WERI-Rb-1 (cell line): ENCODE results near the gene KAT6B.

Experiments
- DNase-seq: peaks from one replicate; pipeline ENCODE4 v3.0.0-alpha.2; 2020
- H3K27ac ChIP-seq: fragments of 250-450 bp; sonication (Bioruptor Pico); 2 replicates; pipeline ENCODE4 v1.5.1; 2020; ENCODE audit warnings: mild to moderate bottlenecking, moderate library complexity
- H3K27me3 ChIP-seq: fragments of 250-450 bp; sonication (Bioruptor Pico); 2 replicates; pipeline ENCODE4 v1.5.1; 2021; ENCODE audit warnings: mild to moderate bottlenecking, low read depth, moderate library complexity; ENCODE audit not compliant: insufficient read depth, severe bottlenecking
- H3K36me3 ChIP-seq: fragments of 250-450 bp; sonication (Bioruptor Pico); 2 replicates; pipeline ENCODE4 v1.5.1; 2020; ENCODE audit warnings: mild to moderate bottlenecking, moderate library complexity
- H3K4me3 ChIP-seq: 2 replicates; pipeline ENCODE4 v1.5.1; 2011; ENCODE audit warnings: low read depth, mild to moderate bottlenecking, control low read depth, low read length
- H3K9me3 ChIP-seq: fragments of 250-450 bp; sonication (Bioruptor Pico); 2 replicates; pipeline ENCODE4 v1.5.1; 2021; ENCODE audit warnings: mild to moderate bottlenecking, moderate library complexity; ENCODE audit not compliant: severe bottlenecking
- CTCF ChIP-seq: IDR thresholded peaks from 2 replicates; pipeline ENCODE4 v1.5.1; 2011; ENCODE audit warnings: low read depth, mild to moderate bottlenecking, control low read depth, inconsistent platforms, low read length

The KAT6B gene

GRCh38 chr10:74901867-74902450 is 75.6 kb downstream of the KAT6B start:
- H3K9me3 ChIP-seq, result no peaks in the 10 kb centered on the region
- no peak for DNase-seq
- no peak overlapping the region for H3K4me3 ChIP-seq
- TF ChIP-seq CTCF, result no peak
- no peak overlapping the region for H3K27ac ChIP-seq
- no peaks in the 10 kb centered on the region for H3K27me3 ChIP-seq
- H3K36me3 ChIP-seq, result no peaks in the 10 kb centered on the region

- H3K9me3 ChIP-seq, result no peaks in the 10 kb centered on the region
- H3K36me3 ChIP-seq, result no peaks in the 10 kb centered on the region
- TF ChIP-seq CTCF, result no peak
- H3K4me3 ChIP-seq, result no peak overlapping the region
- H3K27me3 ChIP-seq, result no peaks in the 10 kb centered on the region
- no peak overlapping the region for H3K27ac ChIP-seq
- no peak for DNase-seq
Observed at GRCh38 chr10:74903491-74903890, 77.1 kb downstream of the KAT6B start.

- Histone ChIP-seq H3K36me3 (no peaks in the 10 kb centered on the region), H3K4me3 (no peak overlapping the region), H3K9me3 (no peaks in the 10 kb centered on the region), H3K27me3 (no peaks in the 10 kb centered on the region), H3K27ac (no peak overlapping the region)
- TF ChIP-seq CTCF, result no peak
- DNase-seq, result no peak
Observed at GRCh38 chr10:74906611-74907198, 80.3 kb downstream of the KAT6B start.

- no peak for DNase-seq
- Histone ChIP-seq H3K4me3 (no peak overlapping the region), H3K36me3 (no peaks in the 10 kb centered on the region), H3K27ac (no peak overlapping the region), H3K9me3 (no peaks in the 10 kb centered on the region), H3K27me3 (no peaks in the 10 kb centered on the region)
- TF ChIP-seq CTCF, result no peak
Observed at GRCh38 chr10:74909670-74910069, 83.3 kb downstream of the KAT6B start.

GRCh38 chr10:74910241-74910975 is 84.0 kb downstream of the KAT6B start:
- no peaks in the 10 kb centered on the region for H3K36me3 ChIP-seq
- TF ChIP-seq CTCF, result no peak
- DNase-seq, result no peak
- no peaks in the 10 kb centered on the region for H3K27me3 ChIP-seq
- no peaks in the 10 kb centered on the region for H3K9me3 ChIP-seq
- no peak overlapping the region for H3K4me3 ChIP-seq
- no peak overlapping the region for H3K27ac ChIP-seq

GRCh38 chr10:74910976-74911350 is 84.6 kb downstream of the KAT6B start:
- Histone ChIP-seq H3K27me3 (no peaks in the 10 kb centered on the region), H3K4me3 (no peak overlapping the region), H3K9me3 (no peaks in the 10 kb centered on the region), H3K36me3 (no peaks in the 10 kb centered on the region), H3K27ac (no peak overlapping the region)
- TF ChIP-seq CTCF, result no peak
- DNase-seq, result no peak
